Stomach (tissue), 4 donors: ENCODE results near the gene OR1A2.

Experiments
- EP300 ChIP-seq: sonication (generic); formaldehyde crosslinking; IDR thresholded peaks from one replicate; pipeline ENCODE4 v1.6.1; 2017; ENCODE audit warnings: antibody characterized with exemption
- POLR2A ChIP-seq, 4 donors: fragments of 450-650 bp; IDR thresholded peaks; one replicate each; pipeline ENCODE4 v1.6.1; 2016; ENCODE audit warnings: antibody characterized with exemption in 4 of 4, control low read depth in 2 of 4, mild to moderate bottlenecking in 1 of 4, moderate library complexity in 1 of 4
- POLR2AphosphoS5 ChIP-seq, 3 donors: sonication (generic); formaldehyde crosslinking; IDR thresholded peaks; one replicate each; pipeline ENCODE4 v1.6.1; 2016; ENCODE audit warnings: antibody characterized with exemption in 3 of 3
- TF ChIP-seq, protein P1 (sequence below), 7 experiments: fragments of 450-650 bp in 4 of 7; fragments of 200-600 bp in 3 of 7; sonication (generic) in 3 of 7; IDR thresholded peaks; one replicate each; pipeline ENCODE4 v1.5.1; 2016 to 2019; ENCODE audit warnings: antibody characterized with exemption in 7 of 7, control low read depth in 2 of 7, mild to moderate bottlenecking in 1 of 7

DNA sequence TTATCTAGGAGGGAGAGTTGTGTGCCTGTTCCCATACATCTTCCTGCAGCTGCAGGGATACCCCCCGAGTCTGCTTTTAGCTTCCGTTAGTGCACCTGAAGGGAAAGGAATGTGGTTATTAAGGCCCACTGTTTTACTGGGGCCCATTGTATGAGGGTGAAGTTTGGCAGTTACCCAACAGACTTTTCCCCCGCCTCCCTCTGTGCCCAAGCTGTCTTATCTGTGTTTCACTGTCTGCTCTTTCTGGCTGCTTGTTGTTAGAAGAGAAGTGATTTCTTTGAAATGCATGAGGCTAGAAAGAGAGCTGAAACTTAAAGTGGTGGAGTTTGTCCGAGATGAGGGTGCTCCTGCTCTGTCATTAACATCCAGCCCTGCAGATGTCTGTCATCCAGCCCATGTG lies 7.4 kb upstream of the OR1A2 start:
- TF ChIP-seq, protein P1, sequence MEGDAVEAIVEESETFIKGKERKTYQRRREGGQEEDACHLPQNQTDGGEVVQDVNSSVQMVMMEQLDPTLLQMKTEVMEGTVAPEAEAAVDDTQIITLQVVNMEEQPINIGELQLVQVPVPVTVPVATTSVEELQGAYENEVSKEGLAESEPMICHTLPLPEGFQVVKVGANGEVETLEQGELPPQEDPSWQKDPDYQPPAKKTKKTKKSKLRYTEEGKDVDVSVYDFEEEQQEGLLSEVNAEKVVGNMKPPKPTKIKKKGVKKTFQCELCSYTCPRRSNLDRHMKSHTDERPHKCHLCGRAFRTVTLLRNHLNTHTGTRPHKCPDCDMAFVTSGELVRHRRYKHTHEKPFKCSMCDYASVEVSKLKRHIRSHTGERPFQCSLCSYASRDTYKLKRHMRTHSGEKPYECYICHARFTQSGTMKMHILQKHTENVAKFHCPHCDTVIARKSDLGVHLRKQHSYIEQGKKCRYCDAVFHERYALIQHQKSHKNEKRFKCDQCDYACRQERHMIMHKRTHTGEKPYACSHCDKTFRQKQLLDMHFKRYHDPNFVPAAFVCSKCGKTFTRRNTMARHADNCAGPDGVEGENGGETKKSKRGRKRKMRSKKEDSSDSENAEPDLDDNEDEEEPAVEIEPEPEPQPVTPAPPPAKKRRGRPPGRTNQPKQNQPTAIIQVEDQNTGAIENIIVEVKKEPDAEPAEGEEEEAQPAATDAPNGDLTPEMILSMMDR (IDR thresholded peaks at IDR 0.05) = no peak
- TF ChIP-seq EP300 = no peak
- no peak for TF ChIP-seq POLR2A (IDR thresholded peaks at IDR 0.05)
- no peak for TF ChIP-seq POLR2AphosphoS5 (IDR thresholded peaks at IDR 0.05)
